ENCODE measurements around the gene MPZL1.

- TF ChIP-seq ZNF565 (CRISPR knock-in tag; conservative IDR thresholded peaks at IDR 0.05; ENCODE audit: low read depth) (no peak), PPARA (CRISPR knock-in tag; IDR thresholded peaks at IDR 0.05; ENCODE audit: borderline replicate concordance) (no peak), ISL1 (CRISPR knock-in tag; IDR thresholded peaks at IDR 0.05) (no peak), ARNTL (CRISPR knock-in tag; IDR thresholded peaks at IDR 0.05; ENCODE audit: borderline replicate concordance, low read depth) (no peak), ESRRG (CRISPR knock-in tag; IDR thresholded peaks at IDR 0.05) (no peak), PATZ1 (CRISPR knock-in tag; IDR thresholded peaks at IDR 0.05; ENCODE audit: borderline replicate concordance) (no peak), CSRNP3 (CRISPR knock-in tag; IDR thresholded peaks at IDR 0.05) (no peak), CSDC2 (CRISPR knock-in tag; IDR thresholded peaks at IDR 0.05) (no peak), TSHZ2 (CRISPR knock-in tag; IDR thresholded peaks at IDR 0.05) (no peak), ZFP3 (CRISPR knock-in tag; IDR thresholded peaks at IDR 0.05) (no peak), POU6F1 (CRISPR knock-in tag; IDR thresholded peaks at IDR 0.05; ENCODE audit: borderline replicate concordance, low read depth) (no peak)
Measured at GRCh38 chr1:167798952-167799351, 77.2 kb downstream of the MPZL1 start.
